Measurements from ENCODE around the gene AHNAK2.

DNA sequence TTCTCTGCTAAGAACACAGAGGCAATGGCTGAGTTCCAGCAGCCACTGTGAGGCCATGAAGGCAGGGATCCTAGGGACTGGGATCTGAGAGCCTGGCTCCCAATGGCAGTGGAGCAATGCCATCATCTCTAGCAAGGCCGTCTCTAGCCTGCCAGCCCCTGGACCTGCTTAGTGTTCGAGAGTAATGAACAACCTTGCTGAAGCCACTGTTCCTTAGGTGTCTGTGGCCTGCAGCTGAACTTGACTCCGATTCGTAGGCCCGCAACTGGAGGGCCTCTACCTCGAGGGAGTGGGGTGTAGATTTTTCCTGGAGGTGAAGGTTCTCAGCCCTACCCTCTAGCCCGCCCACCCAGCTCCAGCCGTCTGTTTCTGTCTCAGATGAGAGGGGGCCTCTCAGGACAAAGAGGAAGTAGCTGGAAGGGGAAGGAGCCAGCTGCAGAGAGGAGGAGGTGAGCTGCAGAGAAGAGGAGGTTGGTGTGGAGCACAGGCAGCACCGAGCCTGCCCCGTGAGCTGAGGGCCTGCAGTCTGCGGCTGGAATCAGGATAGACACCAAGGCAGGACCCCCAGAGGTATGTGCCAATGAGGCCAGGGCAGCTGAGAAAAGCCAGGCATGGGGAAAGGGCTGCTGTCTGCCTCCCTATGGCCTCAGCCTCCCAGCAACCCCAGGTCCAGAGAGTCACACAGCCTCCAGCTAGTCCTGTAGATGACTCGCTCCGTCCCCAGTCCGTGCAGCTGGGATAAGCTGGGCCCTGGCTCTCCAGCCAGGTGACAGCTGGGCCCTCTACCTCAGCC, 53.6 kb downstream of the AHNAK2 start, which contains the start of gene PLD4:
- TF ChIP-seq, protein P1, sequence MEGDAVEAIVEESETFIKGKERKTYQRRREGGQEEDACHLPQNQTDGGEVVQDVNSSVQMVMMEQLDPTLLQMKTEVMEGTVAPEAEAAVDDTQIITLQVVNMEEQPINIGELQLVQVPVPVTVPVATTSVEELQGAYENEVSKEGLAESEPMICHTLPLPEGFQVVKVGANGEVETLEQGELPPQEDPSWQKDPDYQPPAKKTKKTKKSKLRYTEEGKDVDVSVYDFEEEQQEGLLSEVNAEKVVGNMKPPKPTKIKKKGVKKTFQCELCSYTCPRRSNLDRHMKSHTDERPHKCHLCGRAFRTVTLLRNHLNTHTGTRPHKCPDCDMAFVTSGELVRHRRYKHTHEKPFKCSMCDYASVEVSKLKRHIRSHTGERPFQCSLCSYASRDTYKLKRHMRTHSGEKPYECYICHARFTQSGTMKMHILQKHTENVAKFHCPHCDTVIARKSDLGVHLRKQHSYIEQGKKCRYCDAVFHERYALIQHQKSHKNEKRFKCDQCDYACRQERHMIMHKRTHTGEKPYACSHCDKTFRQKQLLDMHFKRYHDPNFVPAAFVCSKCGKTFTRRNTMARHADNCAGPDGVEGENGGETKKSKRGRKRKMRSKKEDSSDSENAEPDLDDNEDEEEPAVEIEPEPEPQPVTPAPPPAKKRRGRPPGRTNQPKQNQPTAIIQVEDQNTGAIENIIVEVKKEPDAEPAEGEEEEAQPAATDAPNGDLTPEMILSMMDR (IDR thresholded peaks at IDR 0.05; ENCODE audit: insufficient read depth, low read length), result no peak
- TF ChIP-seq, protein P2, sequence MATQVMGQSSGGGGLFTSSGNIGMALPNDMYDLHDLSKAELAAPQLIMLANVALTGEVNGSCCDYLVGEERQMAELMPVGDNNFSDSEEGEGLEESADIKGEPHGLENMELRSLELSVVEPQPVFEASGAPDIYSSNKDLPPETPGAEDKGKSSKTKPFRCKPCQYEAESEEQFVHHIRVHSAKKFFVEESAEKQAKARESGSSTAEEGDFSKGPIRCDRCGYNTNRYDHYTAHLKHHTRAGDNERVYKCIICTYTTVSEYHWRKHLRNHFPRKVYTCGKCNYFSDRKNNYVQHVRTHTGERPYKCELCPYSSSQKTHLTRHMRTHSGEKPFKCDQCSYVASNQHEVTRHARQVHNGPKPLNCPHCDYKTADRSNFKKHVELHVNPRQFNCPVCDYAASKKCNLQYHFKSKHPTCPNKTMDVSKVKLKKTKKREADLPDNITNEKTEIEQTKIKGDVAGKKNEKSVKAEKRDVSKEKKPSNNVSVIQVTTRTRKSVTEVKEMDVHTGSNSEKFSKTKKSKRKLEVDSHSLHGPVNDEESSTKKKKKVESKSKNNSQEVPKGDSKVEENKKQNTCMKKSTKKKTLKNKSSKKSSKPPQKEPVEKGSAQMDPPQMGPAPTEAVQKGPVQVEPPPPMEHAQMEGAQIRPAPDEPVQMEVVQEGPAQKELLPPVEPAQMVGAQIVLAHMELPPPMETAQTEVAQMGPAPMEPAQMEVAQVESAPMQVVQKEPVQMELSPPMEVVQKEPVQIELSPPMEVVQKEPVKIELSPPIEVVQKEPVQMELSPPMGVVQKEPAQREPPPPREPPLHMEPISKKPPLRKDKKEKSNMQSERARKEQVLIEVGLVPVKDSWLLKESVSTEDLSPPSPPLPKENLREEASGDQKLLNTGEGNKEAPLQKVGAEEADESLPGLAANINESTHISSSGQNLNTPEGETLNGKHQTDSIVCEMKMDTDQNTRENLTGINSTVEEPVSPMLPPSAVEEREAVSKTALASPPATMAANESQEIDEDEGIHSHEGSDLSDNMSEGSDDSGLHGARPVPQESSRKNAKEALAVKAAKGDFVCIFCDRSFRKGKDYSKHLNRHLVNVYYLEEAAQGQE (IDR thresholded peaks at IDR 0.05; ENCODE audit: insufficient replicate concordance, low read depth), result no peak
- TF ChIP-seq SPI1 (IDR thresholded peaks at IDR 0.05; ENCODE audit: borderline replicate concordance, low read depth) (peak; percentile 69; the same call in 1 of the 2 replicates), POLR2AphosphoS5 (IDR thresholded peaks at IDR 0.05; ENCODE audit: low read depth) (peak; percentile 34; the same call in 1 of the 2 replicates)

All from HL-60 (cell line).